COLO668 (cell line): ENCODE measurements around the gene PRKCH.
"Not testable (repeated sequence)": the region's sequence is repeated elsewhere in the genome, so short reads cannot be mapped to it uniquely, and the experiment has no call there.

Source experiments
- DNase-seq: peaks from one replicate; lab custom pipeline; 2025; ENCODE audit not compliant: unreplicated experiment; lab: John Stamatoyannopoulos, UW

PRKCH gene

DNA sequence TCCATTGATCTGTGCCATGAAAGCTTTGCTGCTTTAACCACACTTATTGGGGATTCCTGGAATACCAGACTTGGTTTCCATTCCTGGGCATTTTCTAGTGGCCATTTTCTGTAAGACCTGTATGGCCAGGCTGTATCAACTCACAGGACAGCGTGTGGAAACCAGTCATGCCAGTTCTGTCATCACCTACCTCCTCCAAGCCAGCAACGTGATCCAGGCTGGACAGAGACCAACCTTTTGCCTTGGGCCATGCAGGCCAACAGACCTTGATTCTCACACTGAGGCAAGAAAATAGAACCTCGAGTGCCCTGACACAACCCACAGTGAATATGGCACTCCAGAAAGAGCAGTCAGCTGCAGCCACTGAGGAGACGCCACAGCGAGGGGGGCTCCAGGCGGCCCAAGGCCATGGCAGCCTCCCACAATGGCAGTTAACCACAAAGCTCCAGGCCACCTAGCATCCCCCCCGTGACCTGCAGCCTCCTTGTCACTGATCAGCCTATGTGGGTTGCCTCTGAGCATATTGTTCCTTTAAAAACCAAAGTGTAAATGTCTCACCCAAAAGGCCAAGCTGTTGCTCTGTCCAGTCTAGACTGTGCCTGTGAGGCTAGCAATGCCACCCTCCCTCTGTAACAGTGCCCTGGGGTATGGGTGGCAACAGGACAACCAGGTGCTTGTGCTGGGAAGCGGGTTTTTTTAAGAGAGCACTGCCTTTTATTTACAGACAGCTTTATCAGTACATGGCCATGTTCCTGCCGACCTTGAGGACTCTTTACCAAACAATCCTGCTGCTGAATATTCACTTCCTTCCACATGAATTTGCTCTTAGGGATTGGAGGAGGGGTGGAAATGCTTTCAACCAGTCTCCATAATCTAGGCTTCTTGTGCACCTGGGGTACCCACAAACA, 205.3 kb downstream of the PRKCH start:
- peak; percentile 35 for DNase-seq

DNA sequence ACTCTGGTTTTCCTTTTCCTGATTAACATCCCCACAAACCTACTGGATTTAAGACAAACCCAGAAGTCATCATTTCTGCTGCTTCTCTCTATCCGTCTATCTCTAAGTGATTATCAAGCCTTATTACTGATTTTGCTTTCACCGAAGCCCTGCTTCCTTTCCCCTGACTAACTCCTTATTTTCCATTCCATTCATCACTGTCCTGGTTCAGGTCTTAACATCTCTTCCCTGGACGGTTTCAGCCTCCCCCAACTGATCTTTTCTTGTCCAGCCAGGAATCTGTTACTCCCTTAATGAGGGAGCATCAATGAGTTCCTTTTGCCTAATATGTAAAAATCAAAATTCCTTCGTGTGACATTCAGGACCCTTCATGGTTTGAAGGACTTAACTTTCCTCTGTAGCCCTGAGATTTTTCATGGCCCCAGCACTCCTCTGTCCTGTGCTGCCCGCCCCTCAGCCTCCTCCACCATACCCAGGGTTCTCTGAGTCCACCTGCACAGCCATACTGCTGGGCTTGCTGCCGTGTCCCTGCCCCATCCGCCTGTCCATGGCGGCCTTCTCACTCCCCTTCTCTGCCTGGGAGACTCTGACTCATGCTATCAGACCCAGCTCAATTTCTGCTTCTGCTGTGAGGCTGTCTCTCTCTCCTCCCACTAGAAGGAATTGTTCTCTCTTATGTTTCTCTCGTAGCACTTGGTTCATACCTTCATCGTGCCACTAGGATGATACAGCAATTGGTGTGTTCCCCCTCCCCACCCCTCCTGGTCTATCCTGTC, 206.1 kb downstream of the PRKCH start:
- no peak for DNase-seq

- no peak for DNase-seq
These were observed 207.2 kb downstream of the PRKCH start for GRCh38 chr14:61528591-61529021.

GRCh38 chr14:61529360-61529759, 208.0 kb downstream of the PRKCH start:
- DNase-seq: not testable (repeated sequence)

- no peak for DNase-seq
These were observed 208.9 kb downstream of the PRKCH start for GRCh38 chr14:61530296-61530695.

DNA sequence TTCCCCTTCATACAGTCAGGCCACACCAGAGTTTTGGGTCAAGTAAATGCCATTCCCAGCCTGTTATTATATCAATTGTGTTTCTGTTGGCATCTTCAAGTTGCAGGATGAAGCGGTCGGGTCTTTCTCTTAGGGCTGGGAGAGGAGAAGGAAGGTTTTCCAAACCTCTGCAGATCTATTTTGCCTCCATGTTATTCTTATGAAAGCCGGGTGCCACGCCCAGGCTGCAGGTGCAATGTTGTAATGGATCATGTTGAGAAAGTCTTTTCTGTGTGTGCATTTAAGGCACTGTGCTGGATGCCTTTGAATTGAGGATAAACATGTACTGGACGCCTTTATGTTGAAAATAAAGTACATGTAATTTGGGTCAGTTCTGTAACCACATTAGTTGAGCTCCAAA, 209.5 kb downstream of the PRKCH start:
- peak; percentile 26 for DNase-seq

DNA sequence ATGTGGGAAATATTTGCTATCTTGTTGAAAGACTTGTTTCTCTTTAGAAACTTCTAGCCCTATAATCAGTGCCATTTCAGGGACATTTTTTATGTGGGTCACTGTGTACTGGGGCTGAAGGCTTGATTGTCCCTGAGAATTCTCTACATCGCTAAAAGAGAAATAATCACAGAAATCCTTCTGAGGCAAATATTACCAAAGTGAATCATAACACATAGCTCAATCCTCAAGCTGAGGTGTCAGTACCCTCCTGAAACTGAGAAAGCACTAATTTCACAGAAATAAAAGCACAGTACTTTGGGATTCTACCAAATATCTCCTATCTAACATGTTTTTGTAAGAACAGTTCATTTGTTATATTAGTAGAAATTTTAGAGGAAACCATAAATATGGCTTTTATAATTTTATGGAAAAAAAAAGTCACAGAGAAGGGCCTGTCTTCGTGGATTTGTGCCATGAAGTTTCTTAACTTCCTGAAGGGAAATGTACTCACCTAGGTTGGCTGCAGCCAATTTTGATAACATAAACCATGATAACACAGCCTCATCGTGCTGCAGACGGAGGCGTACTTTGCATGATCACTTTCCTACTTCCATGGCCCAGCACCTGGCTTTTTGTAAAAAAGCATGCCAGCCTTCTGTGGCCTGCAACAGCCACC, 210.2 kb downstream of the PRKCH start:
- DNase-seq: no peak

- DNase-seq: no peak
These were observed 210.7 kb downstream of the PRKCH start for GRCh38 chr14:61532123-61532505.

- no peak for DNase-seq
These were observed 211.4 kb downstream of the PRKCH start for GRCh38 chr14:61532763-61533162.

DNA sequence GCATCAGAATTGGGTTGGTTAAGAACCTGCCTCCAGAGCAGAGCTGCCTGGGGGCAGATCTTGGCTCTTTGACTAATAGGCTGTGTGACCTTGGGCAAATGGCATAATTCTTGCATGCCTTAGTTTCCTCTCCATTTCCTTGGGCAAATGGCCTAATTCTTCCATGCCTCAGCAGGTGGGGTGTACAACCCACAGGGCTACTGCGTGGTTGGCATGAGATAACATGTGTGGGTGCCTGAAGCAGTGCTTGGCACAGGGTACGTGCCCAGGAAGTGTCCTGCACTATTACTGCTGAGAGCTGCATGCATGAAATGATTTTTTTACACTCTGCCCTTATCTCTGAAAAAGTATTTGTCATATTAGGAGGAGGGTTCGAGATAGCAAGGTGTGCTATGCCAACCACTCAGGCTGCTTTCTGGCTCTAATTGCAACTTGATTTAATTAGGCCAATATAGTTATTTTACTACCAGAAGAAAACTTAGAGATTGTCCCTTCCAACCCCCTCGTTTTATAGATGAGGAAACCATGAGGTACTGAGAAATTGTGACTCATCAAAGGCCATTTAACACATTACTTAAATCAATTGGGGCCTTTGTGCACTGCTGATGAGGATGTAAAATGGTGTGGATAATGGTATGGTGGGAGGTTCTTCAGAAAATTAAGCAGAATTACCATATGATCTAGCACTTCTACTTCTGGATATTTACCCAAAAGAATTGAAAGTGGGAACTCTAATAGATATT, 212.3 kb downstream of the PRKCH start:
- no peak for DNase-seq

GRCh38 chr14:61535032-61535431, 213.7 kb downstream of the PRKCH start:
- no peak for DNase-seq

GRCh38 chr14:61535458-61535857, 214.1 kb downstream of the PRKCH start:
- no peak for DNase-seq

GRCh38 chr14:61536661-61537562, 215.5 kb downstream of the PRKCH start:
- no peak for DNase-seq

DNA sequence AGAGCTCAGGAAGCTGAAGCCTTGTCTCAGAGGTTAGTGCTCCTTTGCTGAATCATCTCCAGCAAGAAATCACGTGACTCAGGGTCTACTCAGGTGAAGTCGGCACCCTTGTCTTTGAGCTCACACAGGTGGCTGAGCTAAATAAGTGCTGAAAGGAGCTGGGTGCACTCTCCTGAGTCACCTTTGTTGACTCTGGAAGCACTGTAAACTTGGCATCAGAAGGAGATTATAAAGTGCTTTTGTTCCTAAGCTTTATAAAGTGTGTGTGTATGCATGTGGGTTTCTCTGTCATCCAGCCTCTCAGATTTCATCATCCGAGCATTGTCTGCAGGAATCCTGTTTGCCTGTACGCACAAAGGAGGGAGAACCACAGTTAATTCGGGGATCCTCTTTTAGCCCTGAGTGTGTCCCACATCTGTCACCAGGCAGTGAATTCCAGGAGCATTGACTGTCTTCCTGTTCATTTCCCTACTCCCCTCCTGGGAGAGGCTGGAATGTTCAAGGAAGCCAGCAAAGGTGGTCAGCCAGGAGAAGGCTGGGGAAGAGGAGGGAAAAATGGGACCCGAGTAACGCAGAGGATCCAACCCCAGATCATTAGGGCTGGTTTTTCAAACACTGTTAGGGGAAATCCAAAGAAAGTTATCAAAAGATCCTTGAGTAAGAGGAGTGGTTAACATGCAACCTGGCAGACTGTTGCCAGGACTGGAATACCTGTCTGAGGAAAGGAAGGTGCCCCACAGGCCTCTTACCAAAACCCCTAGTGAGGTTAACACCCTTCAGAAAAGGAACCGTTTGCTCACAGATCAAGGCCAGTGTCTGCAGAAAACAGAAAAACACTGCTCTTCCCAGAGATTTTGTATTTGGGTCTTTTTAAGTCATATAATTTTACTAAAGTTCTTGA, 216.4 kb downstream of the PRKCH start:
- DNase-seq: peak; percentile 81

DNA sequence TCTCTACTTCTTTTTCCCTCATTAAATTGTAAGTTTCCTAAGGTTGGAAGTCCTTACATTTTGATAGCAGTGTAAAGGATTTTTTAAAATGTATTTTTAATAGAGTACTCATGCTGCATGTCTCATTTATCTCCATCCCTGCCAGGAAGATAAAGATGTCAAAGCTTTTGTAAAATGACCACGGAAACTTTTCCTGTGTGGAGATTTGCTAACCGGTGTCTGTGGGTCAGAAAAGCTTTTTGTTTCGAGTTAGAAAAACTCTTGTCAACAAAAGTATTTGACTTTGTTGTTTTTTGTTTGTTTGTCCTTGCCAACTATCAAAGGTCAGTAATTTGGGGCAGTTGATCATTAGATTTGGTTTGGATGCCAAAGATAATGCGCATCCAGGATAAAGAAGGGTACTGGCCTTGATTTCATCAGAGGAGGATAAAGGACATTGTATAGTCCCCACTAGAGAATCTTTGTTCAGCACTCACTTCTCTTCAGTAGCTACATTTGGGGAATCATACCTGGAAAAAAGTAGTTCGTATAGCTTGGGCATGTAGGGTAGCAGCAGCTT, 217.2 kb downstream of the PRKCH start:
- DNase-seq: no peak

DNA sequence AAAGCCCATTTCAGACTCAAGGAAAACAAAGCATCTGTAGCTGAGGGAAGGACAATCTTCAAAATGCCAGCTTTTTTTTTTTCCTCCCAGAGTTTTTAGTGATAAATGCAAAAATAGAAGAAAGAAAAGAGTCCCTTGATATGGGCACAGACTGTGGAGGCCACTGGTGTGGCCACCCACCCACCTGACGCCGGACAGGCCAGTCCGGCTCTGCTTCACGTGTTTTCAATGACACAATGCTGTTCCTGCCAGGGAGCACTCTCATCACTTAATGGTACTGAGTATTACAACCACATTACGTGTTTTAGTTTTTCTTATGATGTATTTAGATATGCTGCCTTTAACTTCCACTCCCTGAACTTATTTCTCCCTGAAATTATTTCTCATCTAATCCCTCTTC, 218.3 kb downstream of the PRKCH start:
- no peak for DNase-seq

GRCh38 chr14:61540931-61541330, 219.6 kb downstream of the PRKCH start:
- DNase-seq: no peak
